Endothelial cell of hepatic sinusoid (primary cell): ENCODE data around the gene GFOD1.

ENCODE experiments used
- in situ Hi-C: cut with HindIII; loops from 2 replicates; pipeline ENCODE4 v1.10.0; 2017; ENCODE audit warnings: low sequenced_read_pairs

The GFOD1 gene

GRCh38 chr6:13384966-13385365 lies 102.4 kb downstream of the GFOD1 start:
- in situ Hi-C loops = no loop called here

GRCh38 chr6:13384506-13384905 lies 102.9 kb downstream of the GFOD1 start:
- in situ Hi-C loops = no loop called here

- in situ Hi-C loops = no loop called here
Observed at GRCh38 chr6:13383328-13384163, 103.9 kb downstream of the GFOD1 start.

- in situ Hi-C loops = no loop called here
Observed at GRCh38 chr6:13380761-13381160, 106.6 kb downstream of the GFOD1 start.

- in situ Hi-C loops = no loop called here
Observed at GRCh38 chr6:13378669-13379590, 108.5 kb downstream of the GFOD1 start.

GRCh38 chr6:13377054-13377758 lies 110.2 kb downstream of the GFOD1 start:
- in situ Hi-C loops = no loop called here

- in situ Hi-C loops = no loop called here
Observed at GRCh38 chr6:13375360-13375878, 112.0 kb downstream of the GFOD1 start.

- in situ Hi-C loops = no loop called here
Observed at GRCh38 chr6:13373919-13374318, 113.5 kb downstream of the GFOD1 start.

GRCh38 chr6:13373488-13373886 lies 113.9 kb downstream of the GFOD1 start:
- in situ Hi-C loops = no loop called here

- in situ Hi-C loops = no loop called here
Observed at GRCh38 chr6:13372688-13373487, 114.5 kb downstream of the GFOD1 start.

- in situ Hi-C loops = no loop called here
Observed at GRCh38 chr6:13372076-13372475, 115.3 kb downstream of the GFOD1 start.

- in situ Hi-C loops = no loop called here
Observed at GRCh38 chr6:13371421-13372072, 115.9 kb downstream of the GFOD1 start.

- in situ Hi-C loops = no loop called here
Observed at GRCh38 chr6:13370623-13371022, 116.8 kb downstream of the GFOD1 start.

GRCh38 chr6:13369591-13369990 lies 117.8 kb downstream of the GFOD1 start:
- in situ Hi-C loops = no loop called here

- in situ Hi-C loops = no loop called here
Observed at GRCh38 chr6:13368731-13369115, 118.7 kb downstream of the GFOD1 start.

GRCh38 chr6:13368079-13368730 lies 119.2 kb downstream of the GFOD1 start:
- in situ Hi-C loops = no loop called here

- in situ Hi-C loops = no loop called here
Observed at GRCh38 chr6:13367396-13367795, 120.0 kb downstream of the GFOD1 start.

- in situ Hi-C loops = no loop called here
Observed at GRCh38 chr6:13365320-13365719, 122.1 kb downstream of the GFOD1 start.

GRCh38 chr6:13364842-13365241 lies 122.6 kb downstream of the GFOD1 start:
- in situ Hi-C loops = no loop called here
